ENCODE data around the gene IDE. TPM values are rescaled to one million over a fixed set of nuclear protein-coding genes. Genes with fewer than 3 reads are reported as not detected.
A peak's percentile ranks its signal among the peaks of the same experiment; 100 is the strongest.

Gene IDE
- total and polyA plus RNA-seq, 9 of the 15 experiments (the other 6 are each of a cell fraction or from before 2014, with no cell fraction given) = 10.2 to 50.6 (median 33.2) TPM

GRCh38 chr10:92464364-92464763 lies 109.5 kb downstream of the IDE start (continued):
- TF ChIP-seq CREM (IDR thresholded peaks at IDR 0.05; ENCODE audit: low read depth) = no peak
- TF ChIP-seq TFAP4 (CRISPR knock-in tag; IDR thresholded peaks at IDR 0.05; ENCODE audit: borderline replicate concordance) = peak; percentile 45
- 0 out of 2 replicates have a peak, but pooled peaks have one; percentile 16 for TF ChIP-seq ZEB2 (IDR thresholded peaks at IDR 0.05)
- peak; percentile 93 for TF ChIP-seq TCF3 (CRISPR knock-in tag; IDR thresholded peaks at IDR 0.05)
- TF ChIP-seq CBFA2T3 (IDR thresholded peaks at IDR 0.05) = peak; percentile 85
- no peak for TF ChIP-seq PBX2 (CRISPR knock-in tag; IDR thresholded peaks at IDR 0.05; ENCODE audit: low read depth)
- peak; percentile 71 for TF ChIP-seq PBX2 (tag; conservative IDR thresholded peaks at IDR 0.05; ENCODE audit: low read depth)
- TF ChIP-seq NCOR1 (IDR thresholded peaks at IDR 0.05) = peak; percentile 60
- peak; percentile 76 for TF ChIP-seq TEAD4 (IDR thresholded peaks at IDR 0.05; ENCODE audit: low read length)
- no peak for TF ChIP-seq TEAD4 (CRISPR knock-in tag; IDR thresholded peaks at IDR 0.05; ENCODE audit: borderline replicate concordance)
- peak; percentile 39; the same call in 1 of the 2 replicates for TF ChIP-seq POLR2AphosphoS5 (IDR thresholded peaks at IDR 0.05; ENCODE audit: control insufficient read depth, insufficient read depth, low read depth, low read length)

Data from K562 (cell line).